ENCODE data around the gene RTP1. TPM values are rescaled to one million over a fixed set of nuclear protein-coding genes. Genes with fewer than 3 reads are reported as not detected.

RTP1 gene
- polyA plus RNA-seq, 1 of the 3 experiments (the other 2 are of a cell fraction), result not detected

DNA sequence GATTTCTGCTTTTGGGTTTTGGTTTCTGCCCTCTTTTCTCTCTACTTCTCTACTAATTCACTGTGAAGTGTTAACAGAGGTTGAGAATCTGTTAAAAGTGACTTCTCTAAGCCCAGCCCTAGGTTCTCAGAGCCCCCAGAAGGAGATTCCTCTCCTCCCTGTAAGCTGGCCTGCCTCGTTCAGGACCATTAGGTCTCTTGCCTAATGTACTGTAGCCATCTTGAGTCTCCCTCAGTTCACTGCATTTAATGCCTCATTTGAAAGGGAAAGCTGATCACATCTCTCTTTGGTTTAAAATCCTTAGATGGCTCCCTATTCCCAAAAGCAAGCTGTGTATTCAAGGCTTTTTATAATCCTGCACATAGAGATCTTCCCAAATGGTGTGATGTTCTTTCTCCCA lies 16.3 kb downstream of the RTP1 start:
- Histone ChIP-seq H3F3A (replicated peaks; ENCODE audit: insufficient read depth) (no peaks in the 10 kb centered on the region), H4K20me1 (ENCODE audit: insufficient read depth) (no peaks in the 10 kb centered on the region), H3K27me3 (ENCODE audit: insufficient read depth) (peaks cover 5% of the 10 kb centered on the region; the same call in 1 of the 2 replicates), H3K4me1 (ENCODE audit: control insufficient read depth in 1 of 2, insufficient read depth in 2 of 2, low read depth in 1 of 2, low read length in 1 of 2) (peaks cover 0 to 7% of the 10 kb centered on the region in 2 experiments; a peak in 1 of 4 replicates), H3K4me3 (ENCODE audit: low read depth in 2 of 2, low read length in 1 of 2) (no peak overlapping the region), H3K9me2 (no peaks in the 10 kb centered on the region), H3K79me2 (ENCODE audit: insufficient read depth) (no peaks in the 10 kb centered on the region), H2AFZ (ENCODE audit: low read depth) (no peak overlapping the region), H3K4me2 (no peak overlapping the region), H3K36me3 (replicated peaks in 1 of 2; ENCODE audit: control insufficient read depth in 1 of 2, insufficient read depth in 2 of 2, low read length in 1 of 2) (no peaks in the 10 kb centered on the region), H3K9ac (no peak overlapping the region), H3K27ac (ENCODE audit: low read depth in 2 of 2, low read length in 1 of 2) (no peak overlapping the region), H3K9me3 (no peaks in the 10 kb centered on the region)
- WGBS (ENCODE audit: low lambda C conversion rate), result 0% methylated on average over 1 of the region's 1 CpG
- ChIA-PET CTCF (no interaction called here), POLR2A (no interaction called here)
- no peak for DNase-seq
- TF ChIP-seq MXI1 (IDR thresholded peaks at IDR 0.05; ENCODE audit: low read depth, low read length) (no peak), TCF12 (IDR thresholded peaks at IDR 0.05) (no peak), FOXM1 (IDR thresholded peaks at IDR 0.05; ENCODE audit: low read depth) (no peak), POLR2AphosphoS5 (IDR thresholded peaks at IDR 0.05; ENCODE audit: low read depth, low read length) (no peak), CHD2 (IDR thresholded peaks at IDR 0.05; ENCODE audit: low read length, partially characterized antibody) (no peak), TEAD4 (IDR thresholded peaks at IDR 0.05; ENCODE audit: borderline replicate concordance, insufficient read depth) (no peak), EP300 (IDR thresholded peaks at IDR 0.05; ENCODE audit: borderline replicate concordance in 1 of 2, low read depth in 1 of 2, low read length in 1 of 2) (no peak), NRF1 (IDR thresholded peaks at IDR 0.05; ENCODE audit: low read depth, low read length) (no peak), ELF1 (IDR thresholded peaks at IDR 0.05) (no peak), MEF2A (IDR thresholded peaks at IDR 0.05; ENCODE audit: borderline replicate concordance, low read depth) (no peak), SIN3A (IDR thresholded peaks at IDR 0.05; ENCODE audit: borderline replicate concordance, low read depth, low read length) (no peak), JUND (IDR thresholded peaks at IDR 0.05) (no peak), FOSL2 (IDR thresholded peaks at IDR 0.05; ENCODE audit: borderline replicate concordance, low read depth) (no peak), FOXJ3 (CRISPR knock-in tag; IDR thresholded peaks at IDR 0.05) (no peak), RFX5 (IDR thresholded peaks at IDR 0.05; ENCODE audit: low read length) (no peak)
- TF ChIP-seq, protein P1, sequence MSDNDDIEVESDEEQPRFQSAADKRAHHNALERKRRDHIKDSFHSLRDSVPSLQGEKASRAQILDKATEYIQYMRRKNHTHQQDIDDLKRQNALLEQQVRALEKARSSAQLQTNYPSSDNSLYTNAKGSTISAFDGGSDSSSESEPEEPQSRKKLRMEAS (IDR thresholded peaks at IDR 0.05; ENCODE audit: low read depth), result no peak
- TF ChIP-seq, protein P2, sequence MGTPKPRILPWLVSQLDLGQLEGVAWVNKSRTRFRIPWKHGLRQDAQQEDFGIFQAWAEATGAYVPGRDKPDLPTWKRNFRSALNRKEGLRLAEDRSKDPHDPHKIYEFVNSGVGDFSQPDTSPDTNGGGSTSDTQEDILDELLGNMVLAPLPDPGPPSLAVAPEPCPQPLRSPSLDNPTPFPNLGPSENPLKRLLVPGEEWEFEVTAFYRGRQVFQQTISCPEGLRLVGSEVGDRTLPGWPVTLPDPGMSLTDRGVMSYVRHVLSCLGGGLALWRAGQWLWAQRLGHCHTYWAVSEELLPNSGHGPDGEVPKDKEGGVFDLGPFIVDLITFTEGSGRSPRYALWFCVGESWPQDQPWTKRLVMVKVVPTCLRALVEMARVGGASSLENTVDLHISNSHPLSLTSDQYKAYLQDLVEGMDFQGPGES (IDR thresholded peaks at IDR 0.05; ENCODE audit: low read depth, low read length), result no peak
- TF ChIP-seq, protein P3, sequence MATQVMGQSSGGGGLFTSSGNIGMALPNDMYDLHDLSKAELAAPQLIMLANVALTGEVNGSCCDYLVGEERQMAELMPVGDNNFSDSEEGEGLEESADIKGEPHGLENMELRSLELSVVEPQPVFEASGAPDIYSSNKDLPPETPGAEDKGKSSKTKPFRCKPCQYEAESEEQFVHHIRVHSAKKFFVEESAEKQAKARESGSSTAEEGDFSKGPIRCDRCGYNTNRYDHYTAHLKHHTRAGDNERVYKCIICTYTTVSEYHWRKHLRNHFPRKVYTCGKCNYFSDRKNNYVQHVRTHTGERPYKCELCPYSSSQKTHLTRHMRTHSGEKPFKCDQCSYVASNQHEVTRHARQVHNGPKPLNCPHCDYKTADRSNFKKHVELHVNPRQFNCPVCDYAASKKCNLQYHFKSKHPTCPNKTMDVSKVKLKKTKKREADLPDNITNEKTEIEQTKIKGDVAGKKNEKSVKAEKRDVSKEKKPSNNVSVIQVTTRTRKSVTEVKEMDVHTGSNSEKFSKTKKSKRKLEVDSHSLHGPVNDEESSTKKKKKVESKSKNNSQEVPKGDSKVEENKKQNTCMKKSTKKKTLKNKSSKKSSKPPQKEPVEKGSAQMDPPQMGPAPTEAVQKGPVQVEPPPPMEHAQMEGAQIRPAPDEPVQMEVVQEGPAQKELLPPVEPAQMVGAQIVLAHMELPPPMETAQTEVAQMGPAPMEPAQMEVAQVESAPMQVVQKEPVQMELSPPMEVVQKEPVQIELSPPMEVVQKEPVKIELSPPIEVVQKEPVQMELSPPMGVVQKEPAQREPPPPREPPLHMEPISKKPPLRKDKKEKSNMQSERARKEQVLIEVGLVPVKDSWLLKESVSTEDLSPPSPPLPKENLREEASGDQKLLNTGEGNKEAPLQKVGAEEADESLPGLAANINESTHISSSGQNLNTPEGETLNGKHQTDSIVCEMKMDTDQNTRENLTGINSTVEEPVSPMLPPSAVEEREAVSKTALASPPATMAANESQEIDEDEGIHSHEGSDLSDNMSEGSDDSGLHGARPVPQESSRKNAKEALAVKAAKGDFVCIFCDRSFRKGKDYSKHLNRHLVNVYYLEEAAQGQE (IDR thresholded peaks at IDR 0.05; ENCODE audit: low read depth, low read length), result no peak
- TF ChIP-seq, protein P4, sequence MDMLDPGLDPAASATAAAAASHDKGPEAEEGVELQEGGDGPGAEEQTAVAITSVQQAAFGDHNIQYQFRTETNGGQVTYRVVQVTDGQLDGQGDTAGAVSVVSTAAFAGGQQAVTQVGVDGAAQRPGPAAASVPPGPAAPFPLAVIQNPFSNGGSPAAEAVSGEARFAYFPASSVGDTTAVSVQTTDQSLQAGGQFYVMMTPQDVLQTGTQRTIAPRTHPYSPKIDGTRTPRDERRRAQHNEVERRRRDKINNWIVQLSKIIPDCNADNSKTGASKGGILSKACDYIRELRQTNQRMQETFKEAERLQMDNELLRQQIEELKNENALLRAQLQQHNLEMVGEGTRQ (IDR thresholded peaks at IDR 0.05; ENCODE audit: borderline replicate concordance, low read depth, low read length), result no peak
